GF-D8 (cell line): Measurements from ENCODE around the gene STYXL1.

Source experiments
- DNase-seq: peaks from one replicate; lab custom pipeline; 2025; lab: John Stamatoyannopoulos, UW

Gene STYXL1

GRCh38 chr7:75992083-75992755, 55.6 kb downstream of the STYXL1 start:
- DNase-seq = no peak

DNA sequence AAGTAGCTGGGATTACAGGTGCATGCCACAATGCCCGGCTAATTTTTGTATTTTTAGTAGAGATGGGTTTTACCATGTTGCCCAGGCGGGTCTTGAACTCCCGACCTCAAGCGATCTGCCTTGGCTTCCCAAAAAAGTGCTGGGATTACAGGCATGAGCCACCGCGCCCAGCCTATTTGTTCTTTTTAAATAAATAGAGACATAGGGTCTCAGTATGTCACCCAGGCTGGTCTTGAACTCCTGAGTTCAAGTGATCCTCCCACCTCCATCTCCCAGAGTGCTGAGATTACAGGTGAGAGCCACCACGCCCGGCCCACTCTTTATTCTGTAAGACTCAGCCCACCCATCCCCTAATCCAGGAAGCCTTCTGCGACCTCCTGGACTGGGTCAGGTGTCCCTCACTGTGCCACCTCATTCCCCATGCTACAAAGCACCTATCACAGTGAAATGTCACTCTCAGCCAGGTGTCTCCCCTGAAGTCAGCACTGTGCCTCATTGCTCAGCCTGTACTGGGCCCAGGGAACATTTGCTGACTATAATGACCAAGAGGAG, 56.2 kb downstream of the STYXL1 start:
- DNase-seq = no peak

DNA sequence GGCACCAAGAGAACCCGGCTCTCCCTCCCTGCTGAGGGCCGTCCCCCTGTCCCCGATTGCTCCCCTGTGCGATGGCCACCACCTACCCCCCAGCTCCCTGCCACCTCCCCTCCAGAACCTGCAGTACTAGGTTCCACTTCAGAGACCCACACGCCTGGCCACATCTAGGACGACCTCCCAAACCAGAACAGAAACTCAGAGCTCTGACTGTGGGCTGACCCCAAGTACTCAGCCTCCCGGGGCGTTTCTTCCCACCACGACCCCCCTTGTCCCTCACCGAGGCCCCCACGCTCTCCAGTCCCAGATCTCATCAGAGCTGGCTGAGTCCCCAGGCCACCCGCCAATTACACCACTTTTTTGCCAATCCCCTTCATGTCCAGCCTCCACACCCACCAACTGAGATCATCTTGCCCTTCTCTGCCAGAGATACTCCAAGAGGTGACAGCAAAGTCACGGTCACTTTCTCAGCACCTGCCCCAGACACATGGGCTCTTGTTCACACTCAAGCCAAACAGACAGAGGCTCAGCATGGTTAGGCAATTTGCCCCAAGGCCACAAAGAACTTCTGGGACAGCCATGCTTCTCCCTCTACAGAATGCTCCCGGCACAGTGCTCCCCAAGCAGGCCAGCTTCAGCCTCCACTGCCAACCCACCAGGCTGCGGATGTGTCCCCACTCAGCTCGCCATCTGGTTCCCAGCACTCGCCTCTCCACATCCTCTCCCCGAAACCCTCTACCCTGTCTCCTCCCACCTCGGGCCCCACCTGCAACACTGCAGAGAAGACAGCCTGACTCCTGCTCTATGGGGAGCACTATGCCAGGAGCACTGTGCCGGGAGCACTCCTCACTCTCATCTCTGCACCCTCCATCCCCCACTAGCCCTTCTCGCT, 58.1 kb downstream of the STYXL1 start:
- DNase-seq = no peak

DNA sequence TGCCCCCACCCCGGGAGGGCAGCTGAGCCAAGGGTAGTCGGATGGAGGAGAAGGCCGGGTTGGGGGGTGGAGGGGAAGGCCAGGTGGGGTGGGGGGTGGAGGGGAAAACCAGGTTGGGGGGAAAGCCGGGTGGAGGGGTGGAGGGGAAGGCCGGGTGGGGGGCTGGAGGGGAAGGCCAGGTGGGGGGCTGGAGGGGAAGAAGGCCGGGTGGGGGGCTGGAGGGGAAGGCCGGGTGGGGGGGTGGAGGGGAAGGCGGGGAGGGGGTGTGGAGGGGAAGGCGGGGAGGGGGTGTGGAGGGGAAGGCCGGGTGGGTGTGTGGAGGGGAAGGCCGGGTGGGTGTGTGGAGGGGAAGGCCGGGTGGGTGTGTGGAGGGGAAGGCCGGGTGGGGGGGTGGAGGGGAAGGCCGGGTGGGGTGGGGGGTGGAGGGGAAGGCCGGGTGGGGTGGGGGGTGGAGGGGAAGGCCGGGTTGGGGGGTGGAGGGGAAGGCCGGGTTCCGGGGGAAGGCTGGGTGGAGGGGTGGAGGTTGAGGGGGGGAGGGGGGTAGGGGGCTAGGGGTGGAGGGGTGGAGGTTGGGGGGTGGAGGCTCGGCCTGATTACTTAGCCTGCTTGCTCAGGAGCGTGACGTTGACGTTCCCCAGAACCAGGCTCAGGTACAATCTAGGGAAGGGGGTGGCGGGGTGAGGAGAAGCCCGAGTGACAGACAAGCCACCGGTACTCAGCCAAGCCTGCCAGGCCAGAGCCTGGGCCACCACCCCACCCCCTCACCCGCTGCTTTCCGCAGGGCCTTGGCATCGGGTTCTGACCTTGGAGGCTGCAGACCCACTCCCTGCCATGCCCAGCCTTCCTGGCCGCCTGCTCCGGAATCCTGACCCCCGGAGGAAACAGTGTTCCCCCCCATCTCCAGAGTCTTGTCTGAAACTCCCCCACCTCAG, 59.0 kb downstream of the STYXL1 start:
- no peak for DNase-seq

DNA sequence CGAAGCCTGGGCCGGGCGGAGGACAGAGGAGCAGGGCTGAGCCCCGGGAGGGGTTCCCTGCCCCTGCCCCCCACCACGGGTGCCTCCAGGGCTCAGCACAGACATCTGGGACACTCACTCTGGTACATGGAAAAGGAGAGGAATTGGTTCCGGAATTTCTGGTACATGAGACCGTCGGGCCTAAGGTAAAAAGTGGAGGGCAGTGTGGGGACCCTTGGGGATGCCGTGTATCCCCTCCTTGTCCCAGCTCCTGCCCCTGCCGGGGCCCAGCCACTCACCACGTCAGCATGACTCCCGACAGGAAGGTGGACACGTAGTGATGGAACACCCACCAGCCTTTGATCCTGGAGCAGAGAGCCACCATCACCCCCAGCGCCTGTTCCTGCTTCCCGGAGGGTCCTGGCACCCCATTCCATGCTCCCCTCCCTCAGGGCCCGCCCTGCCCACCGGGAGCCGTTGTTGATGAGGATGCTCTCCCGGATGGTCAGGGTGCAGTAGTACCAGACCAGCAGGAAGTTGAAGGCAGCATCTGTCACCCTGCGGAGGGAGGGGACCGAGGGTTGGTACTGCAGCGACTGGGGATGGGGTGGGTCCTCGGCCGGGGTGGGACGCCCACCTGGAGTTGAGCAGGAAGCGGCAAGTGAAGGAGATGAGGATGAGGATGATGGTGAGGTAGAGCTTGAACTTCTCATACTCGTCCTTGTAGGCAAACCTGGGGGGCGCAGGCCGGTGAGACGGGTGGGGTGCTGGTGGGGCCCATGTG, 59.8 kb downstream of the STYXL1 start:
- DNase-seq = no peak

GRCh38 chr7:75987026-75987804, 60.6 kb downstream of the STYXL1 start:
- DNase-seq = no peak

DNA sequence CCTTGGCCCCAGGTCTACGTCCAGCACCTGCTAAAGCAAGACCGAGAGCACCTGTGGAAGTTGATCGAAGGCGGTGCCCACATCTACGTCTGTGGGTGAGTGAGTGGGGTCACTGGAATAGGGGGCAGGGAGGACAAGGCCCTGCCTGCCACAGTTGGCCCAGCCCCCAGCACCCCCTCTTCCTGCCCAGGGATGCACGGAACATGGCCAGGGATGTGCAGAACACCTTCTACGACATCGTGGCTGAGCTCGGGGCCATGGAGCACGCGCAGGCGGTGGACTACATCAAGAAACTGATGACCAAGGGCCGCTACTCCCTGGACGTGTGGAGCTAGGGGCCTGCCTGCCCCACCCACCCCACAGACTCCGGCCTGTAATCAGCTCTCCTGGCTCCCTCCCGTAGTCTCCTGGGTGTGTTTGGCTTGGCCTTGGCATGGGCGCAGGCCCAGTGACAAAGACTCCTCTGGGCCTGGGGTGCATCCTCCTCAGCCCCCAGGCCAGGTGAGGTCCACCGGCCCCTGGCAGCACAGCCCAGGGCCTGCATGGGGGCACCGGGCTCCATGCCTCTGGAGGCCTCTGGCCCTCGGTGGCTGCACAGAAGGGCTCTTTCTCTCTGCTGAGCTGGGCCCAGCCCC, 61.5 kb downstream of the STYXL1 start:
- no peak for DNase-seq

DNA sequence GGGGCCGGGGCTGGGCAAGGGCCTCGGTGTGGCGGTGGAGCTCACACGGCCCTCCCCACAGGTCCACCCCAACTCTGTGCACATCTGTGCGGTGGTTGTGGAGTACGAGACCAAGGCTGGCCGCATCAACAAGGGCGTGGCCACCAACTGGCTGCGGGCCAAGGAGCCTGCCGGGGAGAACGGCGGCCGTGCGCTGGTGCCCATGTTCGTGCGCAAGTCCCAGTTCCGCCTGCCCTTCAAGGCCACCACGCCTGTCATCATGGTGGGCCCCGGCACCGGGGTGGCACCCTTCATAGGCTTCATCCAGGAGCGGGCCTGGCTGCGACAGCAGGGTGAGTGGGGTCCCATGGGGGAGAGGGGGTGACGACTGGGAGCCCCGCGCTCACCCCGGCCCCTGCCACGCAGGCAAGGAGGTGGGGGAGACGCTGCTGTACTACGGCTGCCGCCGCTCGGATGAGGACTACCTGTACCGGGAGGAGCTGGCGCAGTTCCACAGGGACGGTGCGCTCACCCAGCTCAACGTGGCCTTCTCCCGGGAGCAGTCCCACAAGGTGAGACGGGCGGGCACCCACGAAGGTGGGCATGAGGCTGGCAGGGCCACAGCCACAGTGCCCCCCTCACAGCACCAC, 62.2 kb downstream of the STYXL1 start:
- DNase-seq = no peak

DNA sequence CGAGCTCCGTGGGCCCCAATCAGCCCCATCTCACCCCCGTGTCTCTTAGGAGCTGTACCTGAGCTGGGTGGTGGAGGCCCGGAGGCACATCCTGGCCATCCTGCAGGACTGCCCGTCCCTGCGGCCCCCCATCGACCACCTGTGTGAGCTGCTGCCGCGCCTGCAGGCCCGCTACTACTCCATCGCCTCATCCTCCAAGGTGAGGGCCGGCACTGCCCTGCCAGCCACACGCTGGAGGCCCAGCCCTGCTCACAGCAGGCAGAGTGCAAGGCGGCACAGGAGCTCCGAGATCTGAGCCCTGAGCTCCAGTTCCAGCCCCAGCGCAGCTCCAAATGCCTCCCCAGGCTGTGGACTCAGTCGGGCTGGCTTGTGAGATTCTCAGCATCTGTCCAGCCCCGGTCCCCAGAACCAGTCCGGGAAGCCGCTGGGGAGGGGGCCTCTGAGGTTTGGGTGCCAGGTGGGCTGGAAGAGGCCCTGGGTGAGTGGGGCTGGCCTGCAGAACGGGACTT, 62.7 kb downstream of the STYXL1 start:
- no peak for DNase-seq

DNA sequence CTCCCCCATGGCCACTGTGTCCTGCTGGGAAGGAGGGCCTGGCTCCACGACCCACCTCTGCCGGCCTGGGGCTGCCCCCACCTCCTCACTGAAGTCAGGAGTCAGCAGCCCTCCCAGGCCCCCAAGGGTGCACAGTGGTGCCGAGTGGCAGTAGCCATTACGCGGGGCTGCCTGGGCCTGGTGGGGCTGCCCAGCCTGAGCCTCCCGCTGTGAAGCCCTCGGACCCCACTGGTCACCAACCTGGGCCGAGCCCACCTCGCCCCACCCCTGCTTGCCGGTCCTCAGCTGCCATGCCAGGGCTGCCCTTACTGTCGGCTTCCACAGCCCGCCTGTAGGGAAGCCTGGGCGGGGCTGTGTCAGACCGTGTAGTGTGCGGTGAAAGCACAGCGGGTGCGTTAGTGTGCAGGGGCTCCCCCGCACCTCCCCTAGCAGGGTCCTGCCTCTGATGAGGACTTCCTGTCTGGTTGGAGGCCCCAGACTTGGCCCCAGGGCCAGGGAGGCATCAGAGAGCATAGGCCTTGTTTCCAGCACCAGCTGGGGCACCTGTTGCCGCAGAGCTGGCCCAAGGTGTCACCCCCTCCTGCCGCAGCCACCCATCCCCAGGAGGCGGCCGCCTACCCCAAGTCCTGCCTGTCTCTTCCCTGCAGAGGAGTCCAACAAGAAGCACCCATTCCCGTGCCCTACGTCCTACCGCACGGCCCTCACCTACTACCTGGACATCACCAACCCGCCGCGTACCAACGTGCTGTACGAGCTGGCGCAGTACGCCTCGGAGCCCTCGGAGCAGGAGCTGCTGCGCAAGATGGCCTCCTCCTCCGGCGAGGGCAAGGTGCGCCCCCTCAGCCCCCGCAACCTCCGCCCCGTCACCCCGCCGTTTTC, 63.4 kb downstream of the STYXL1 start:
- DNase-seq = no peak

- no peak for DNase-seq
Observed at GRCh38 chr7:75983471-75984129, 64.2 kb downstream of the STYXL1 start.

DNA sequence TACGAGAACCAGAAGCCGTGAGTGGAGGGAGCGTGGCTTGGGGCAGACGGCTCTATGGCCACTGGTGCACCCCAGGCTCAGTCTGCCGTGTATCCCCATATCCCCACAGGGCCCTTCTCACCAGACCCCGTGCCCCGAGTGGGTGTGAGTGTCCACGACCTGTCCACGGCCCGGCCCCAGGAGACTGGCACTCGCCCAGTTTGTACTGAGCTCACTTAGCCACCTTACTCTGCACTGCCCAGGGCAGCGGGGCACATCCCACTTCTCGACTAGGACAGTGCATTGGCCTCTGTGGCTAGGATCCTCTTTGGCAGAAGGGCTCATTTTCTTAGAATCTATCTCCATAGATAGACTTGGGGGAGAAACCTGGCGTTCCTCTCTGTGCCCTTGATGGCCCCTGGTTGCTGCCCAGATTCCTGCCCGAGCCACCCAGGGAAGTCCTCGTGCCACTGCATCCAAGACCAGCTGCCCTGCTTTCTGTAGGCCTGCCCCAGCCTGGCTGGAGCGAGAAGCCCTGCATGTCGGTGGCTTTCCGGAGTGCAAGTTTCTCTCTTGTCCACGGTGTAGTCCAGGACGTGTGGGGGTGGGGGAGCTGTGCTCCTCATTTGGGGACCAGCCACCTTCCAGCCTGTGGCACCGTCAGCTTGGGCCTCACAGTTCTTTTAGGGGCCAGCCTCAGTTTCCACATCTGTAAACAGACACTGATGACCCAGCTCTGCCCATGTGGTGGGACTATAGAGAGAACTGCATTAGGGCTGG, 65.3 kb downstream of the STYXL1 start:
- no peak for DNase-seq

DNA sequence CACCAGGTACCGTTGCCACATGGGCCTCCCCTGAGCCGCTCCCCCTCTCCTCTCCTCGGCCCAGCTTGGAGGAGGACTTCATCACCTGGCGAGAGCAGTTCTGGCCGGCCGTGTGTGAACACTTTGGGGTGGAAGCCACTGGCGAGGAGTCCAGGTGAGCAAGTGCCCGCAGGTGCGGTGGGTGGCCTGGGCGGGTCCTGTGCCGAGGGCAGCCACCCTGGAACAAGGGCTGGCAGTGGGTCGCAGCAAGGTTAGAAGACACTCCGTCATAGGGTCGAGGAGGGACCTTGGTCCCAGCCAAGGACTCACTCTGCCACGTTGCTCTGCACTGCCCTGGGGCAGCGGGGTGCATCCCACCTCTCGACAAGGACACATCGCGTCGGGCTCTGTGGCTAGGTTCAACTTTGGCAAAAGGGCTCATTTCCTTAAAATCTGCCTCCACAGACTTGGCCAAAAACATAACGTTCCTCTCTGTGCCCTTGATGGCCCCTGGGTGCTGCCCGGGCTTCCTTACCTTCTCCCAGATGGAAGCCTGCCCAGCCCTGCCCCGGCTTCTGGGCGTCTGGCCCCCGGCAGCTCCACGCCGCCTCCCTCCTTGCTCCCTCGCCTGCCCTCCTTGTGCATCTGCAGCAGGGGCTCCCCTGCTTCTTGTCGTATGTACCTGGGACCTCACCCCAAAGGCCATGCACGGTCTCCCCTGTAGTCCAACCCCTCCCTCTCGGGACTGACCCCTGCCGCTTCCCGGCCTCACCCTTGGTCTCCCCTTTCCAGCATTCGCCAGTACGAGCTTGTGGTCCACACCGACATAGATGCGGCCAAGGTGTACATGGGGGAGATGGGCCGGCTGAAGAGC, 66.1 kb downstream of the STYXL1 start:
- DNase-seq = no peak

- DNase-seq = no peak
Observed at GRCh38 chr7:75981203-75981452, 66.7 kb downstream of the STYXL1 start.

DNA sequence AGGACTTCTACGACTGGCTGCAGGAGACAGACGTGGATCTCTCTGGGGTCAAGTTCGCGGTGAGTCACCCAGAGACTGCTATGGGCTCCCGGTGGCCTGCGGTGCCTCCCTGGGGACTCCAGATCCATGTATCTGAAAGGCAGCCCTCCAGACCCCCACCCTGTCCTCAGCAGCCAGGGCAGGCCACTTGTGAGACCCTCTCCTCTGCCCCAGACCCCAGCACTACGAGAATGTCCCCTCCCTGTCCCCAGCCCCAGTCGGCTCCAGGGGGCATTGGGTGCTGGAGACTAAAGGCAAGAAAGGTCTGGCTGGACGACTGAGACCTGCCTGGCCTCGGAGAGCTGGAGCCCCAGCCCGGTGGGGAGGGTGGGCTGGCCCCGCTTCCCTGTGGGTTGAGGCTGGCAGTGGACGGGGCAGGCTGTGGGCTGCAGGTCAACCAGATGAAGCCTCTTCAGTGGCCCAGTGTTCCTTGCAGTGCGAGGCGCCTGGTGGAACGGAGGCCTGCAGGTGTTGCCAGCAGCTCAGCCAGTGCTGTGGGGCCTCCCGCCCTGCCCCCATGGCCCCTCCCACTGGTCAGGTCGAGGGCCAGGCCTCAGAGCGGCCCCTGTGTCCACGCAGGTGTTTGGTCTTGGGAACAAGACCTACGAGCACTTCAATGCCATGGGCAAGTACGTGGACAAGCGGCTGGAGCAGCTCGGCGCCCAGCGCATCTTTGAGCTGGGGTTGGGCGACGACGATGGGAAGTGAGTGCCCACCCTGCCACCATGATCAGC, 67.2 kb downstream of the STYXL1 start:
- DNase-seq = no peak
